T-helper 2 cell treated with Interferon-gamma antibody and Interleukin-4, amounts not matched to agents 100 ng/mL and 5 ng/mL, for 36 hours (primary cell): ENCODE data around the gene ACER2. TPM values are rescaled to one million over a fixed set of nuclear protein-coding genes. Genes with fewer than 3 reads are reported as not detected.

Experiments
- intact Hi-C: fragments of 100-400 bp; cut with micrococcal nuclease; formaldehyde crosslinking; loops from one replicate; pipeline ENCODE4 v1.15.1; 2023
- total RNA-seq: library from RNA; stranded (reverse); gene quantifications from 2 replicates; pipeline ENCODE4 v1.2.3, GENCODE V29; 2022

Gene ACER2
- total RNA-seq, 1 donor from 2014 or later: 2.5 TPM

DNA sequence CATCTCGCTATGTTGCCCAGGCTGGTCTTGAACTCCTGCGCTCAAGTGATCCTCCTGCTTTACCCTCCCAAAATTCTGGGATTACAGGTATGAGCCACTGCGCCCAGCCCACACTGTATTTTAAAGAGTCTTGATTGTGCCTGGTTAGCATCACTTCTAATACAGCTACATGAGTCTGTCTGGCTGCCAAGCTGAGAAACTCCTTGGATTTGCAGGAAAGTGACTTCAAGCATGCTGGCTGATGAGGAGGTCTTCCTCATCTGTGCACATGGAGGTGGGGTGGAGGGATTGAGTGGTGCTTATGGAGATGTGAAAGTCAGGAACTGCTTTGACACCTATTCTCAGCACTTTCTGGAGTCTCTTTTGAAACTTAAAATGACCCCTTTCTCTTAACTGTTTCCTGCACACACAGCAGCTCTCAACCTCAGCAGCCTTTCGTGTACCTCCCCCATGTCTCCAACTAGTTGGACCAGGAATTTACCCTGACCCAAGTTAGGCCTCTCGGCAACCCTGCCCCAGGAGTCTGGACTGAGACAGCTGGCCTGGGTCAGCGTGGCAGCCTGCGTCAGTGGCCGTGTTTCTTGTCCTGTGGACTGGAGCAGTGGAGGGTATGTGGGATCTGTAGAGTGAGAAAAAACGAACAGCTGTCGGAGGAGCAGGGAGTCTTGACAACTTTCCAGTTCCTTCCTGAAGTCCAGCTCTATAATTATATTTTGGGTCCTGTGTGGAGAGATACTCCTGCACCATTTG, 72.5 kb downstream of the ACER2 start:
- intact Hi-C loops: no loop called here

DNA sequence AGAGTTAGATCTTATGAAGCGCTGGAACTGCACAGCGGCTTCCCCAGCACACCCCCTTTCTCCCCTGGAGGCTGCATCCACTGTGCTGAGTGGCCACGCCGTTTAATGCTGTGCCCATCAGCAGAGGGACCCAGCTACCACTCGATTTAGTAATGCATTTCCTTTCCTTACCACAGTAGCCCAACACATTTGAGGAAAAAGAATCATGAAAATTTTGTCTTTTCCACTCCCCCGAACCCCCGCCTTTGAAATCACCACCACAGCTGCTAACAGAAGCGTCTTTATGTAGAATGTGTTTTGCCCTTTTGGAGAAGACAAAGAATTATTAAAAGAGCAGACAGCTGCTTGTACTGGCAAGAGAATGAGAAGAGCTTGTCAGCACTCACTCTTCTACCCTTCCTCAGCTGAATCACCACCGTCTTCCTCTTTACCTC, 73.2 kb downstream of the ACER2 start:
- intact Hi-C loops: no loop called here

DNA sequence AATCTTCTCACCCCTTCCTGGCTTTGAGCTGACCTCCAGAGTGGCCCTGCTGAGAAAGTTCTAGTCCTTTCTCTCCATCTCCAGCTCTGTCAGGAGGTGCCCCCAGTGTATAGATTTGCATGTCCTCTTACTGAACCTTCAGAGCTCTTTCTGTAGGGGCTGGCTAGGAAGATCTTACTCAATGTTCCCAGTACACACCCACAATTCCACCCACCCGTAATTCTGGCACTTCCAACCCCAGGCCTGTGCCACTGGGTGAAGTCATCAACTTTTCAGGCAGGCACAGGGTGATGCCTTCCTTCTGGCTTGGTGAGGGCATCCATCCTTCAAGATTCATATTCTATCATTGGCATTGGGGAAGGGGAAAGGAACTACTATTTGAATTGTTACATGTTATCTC, 75.9 kb downstream of the ACER2 start:
- intact Hi-C loops: no loop called here

DNA sequence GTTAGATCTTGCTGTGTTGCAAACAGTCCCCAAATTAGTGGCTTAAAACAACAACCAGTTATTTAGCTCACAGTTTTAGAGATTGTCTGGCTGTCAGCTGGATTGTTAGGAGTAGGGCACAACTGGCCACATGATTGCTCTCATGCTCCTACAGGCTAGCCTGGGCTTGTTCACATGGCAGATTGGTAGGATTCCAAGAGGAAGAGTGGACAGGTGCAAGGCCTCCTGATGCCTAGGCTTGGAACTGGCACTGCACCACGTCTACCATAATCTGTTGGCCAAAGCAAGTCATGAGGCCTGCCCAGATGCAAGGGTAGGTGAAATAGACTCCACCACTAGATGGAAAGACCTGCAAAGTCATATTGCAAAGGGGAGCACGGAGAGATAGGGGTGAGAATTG, 76.4 kb downstream of the ACER2 start:
- intact Hi-C loops: no loop called here

DNA sequence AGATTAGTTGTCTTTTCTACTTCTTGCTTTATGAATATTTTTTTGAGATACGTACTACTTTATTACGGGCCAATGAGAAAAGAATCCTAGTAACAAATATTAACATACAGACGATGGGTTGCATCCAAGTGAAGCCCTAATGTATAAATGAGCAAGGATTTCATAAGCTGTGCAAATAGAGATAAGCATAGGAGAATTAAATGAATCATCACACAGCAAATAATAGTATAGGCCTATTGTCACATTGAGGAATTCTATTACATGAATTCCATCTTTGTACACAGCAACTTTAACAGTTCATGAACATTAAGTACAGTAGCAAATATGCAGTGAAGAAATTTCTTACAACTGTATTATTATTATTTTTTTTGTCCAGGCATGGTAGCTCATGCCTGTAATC, 78.0 kb downstream of the ACER2 start:
- intact Hi-C loops: no loop called here

DNA sequence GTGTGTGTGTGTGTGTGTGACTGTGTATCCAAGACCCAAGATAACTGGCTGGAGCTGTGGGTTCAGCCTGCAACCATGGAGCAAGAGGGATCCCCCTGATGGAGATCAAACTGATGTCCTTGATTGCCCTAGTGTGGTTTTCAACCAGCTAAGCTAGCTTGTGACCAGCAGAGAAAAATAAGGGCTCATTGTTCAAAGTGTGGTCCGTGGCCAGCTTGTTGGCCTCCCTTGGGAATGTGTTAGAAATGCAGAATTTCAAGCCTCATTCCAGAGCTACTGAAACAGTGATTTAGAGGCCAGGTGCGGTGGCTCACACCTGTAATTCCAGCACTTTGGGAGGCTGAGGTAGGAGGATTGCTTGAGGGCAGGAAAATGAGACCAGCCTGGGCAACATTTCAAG, 79.9 kb downstream of the ACER2 start:
- intact Hi-C loops: no loop called here

DNA sequence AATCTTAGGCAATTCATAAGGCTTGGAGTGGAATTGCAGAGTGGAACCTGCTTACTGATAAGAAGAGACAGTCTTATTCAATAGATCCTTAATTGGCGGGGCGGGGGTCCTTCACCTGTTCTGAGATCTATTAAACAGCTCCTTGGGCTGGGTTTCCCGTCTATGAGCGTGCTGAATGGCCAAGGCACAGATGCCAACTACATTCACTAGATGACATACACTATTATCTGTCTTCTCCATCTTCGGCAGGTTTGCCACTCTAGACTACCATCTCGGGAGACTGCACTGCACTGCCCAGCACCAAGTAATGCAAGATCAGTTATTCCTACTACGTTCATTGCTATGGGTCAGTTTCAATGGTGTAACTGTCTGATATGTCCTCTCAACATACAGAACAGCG, 81.5 kb downstream of the ACER2 start:
- intact Hi-C loops: loop anchor here (5.0 kb wide), 1 partner anchor 437 kb away; no protein-coding TSS in a partner anchor

DNA sequence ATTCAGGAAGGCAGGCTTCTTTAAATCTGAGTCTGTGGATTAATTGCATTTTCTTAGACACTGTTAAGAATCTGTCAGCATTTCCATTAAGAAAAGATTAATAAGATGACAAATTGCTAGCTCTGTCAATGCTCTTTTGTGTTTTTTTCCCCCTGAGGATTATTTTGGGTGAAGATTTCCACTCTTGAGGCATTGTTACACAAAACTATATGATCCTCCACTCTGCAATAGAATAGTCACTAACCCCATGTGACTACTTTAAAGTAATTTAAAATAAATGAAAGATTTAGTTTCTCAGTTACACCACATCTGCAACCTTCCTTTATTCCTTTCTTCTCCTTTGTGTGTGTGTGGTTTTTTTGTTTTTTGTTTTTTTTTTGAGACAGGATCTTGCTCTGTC, 82.0 kb downstream of the ACER2 start:
- intact Hi-C loops: loop anchor here (5.0 kb wide), 1 partner anchor 436 kb away; no protein-coding TSS in a partner anchor

DNA sequence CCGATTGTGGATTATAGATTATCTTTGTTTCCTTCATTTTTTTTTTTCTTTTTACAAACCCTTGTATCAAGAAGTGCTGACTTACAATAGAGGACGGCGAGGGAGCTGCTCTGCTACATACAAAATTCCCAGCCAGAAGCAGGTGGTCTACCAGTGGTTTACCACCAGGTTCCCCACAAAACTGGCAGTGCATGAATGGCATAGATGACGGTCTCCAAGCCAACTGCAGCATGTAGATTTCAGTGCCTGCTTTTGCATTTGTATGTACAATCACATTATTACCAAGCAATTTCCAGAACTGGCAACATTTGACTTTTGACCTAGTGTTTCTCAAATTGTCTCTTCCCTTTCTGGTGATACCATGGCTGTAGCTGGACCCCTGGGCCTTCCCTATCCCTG, 84.0 kb downstream of the ACER2 start:
- intact Hi-C loops: loop anchor here (5.0 kb wide), 1 partner anchor 435 kb away; no protein-coding TSS in a partner anchor

DNA sequence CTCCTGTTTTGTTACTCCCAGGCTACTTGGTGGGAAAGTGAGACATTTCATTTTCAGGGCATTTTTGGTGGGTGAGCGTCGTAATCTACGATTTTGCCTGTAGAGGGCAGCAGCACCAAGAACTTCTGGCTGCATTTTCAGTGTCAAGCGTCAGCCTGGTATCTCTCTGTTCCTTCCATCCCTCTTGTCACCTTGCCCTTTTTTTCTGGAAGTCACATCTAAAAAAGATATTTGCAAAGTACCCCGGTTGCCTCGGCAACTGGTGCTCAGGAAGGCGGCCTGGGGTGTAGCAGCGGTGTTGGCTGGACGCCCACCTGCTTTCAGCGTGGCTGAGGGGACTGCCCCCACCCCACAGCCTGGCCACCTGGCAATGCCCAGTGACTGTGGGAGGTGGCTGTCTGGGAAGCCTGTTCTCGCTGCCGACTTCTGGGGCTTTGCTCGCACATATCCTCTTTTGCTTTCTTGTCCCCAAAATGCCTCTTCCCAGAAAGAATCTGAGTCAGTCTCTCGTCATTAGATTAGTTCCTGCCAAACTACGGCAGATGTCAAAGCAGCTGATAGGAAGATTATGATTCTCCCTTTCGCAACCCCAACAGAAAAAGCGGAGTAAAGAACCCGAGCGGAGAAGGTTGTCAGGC, 84.5 kb downstream of the ACER2 start:
- intact Hi-C loops: loop anchor here (5.0 kb wide), 1 partner anchor 434 kb away; no protein-coding TSS in a partner anchor

DNA sequence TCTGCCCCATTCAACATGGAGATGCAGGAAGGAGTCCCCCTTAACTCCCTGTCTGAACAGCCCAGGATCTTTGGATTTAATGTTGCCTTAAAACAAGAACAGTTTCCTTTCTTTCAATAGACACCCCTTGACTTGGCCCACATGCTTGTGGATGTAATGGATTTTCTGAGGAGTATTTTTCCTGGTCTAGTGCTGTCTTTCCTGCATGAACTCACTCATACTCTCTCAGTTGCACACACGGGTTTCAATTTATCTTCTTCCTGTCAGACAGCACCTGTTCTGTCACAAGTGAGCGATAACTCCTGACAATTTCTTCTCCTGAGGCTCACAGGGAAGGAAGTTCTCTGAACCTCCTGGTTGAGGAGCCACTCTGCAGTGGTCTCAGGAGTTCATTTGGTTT, 85.1 kb downstream of the ACER2 start:
- intact Hi-C loops: loop anchor here (5.0 kb wide), 1 partner anchor 433 kb away; no protein-coding TSS in a partner anchor

DNA sequence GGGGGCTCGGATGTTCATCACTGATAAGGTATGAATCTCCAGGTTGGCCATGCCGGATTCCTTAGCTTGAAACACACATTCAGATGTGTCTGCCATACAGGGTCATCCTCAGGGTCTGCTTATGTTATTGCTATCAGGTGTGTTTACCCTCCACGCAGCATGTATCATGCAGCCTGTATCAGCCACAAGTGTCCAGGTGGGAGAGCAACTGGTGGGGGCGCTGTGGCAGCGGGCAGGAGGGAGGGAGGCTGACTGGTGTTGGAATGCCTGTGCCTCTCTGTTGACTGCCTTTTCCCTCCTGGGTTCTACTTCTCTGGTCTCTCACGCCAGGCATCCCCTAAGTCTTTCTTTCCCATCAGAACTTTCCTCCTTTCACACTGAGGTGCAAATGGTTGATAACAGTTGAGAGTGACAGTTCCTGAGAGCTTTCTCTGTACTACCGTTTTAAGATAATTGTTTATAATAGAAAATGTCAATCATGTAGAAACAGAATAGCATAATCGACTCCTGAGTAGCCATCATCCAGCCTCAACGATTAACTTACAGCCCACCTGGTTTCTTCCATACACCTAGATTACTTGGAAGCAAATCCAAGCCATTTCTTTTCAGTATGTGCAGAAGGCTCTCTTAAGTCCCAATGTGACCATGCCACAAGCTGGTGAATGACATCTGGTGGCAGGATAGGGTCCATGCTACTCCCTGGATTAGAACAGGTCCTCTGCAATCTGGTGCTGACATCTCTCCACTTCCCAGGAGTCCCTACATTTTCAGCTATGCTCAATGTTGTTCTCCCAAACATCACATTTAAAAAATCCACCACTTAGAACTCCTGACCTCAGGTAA, 86.6 kb downstream of the ACER2 start:
- intact Hi-C loops: no loop called here

DNA sequence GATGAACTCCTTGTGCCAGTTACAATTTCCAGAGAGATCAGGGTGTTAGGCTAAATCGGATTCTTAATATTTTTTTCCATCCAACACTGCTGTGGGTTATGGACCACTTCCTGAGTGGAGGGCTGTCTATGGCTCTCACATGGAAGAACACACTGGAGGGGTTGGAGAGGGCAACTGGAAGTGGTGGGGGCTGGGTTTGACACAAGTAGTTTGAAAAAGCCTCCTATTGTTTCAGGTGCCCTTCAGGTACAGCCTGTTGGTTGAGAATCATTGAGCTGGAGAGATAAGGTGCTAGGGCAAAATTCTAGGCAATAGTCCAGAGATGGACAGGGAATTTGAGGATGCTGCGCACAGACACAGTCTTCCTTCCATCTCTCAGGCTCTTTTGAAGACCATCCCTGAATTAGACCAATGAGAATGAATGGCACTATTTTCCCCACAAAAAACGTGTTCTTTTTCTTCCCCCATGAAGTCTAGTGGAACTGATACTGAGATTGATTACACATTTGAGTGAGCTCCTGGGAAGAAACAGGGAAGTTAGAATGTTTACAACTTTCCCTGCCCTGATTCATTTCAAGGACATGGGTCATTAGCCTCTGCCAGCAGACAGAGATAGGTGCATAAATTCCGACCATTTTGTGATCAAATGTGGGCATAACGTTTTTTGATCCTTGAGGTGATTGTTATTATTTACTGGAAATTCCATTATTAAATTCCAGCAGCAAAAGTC, 87.7 kb downstream of the ACER2 start:
- intact Hi-C loops: no loop called here

DNA sequence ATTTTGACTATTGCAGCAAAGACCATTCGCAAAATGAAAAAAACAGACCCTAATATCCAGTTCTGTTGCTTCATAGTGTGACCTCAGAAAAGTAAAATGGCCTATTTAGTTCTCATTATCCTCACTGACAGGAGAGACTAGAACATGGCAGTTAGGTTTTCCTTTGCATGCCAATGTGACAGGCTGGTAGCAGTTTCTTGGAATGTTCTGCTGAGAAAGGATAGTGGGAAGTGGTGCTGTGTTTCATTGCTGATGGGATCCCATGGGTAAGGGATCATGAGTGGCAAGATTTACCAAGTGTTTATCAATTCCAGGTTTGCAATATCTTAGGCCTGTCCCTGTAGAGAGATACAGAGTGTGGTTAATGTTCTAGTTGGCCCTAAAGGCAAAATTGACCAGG, 88.5 kb downstream of the ACER2 start:
- intact Hi-C loops: no loop called here

DNA sequence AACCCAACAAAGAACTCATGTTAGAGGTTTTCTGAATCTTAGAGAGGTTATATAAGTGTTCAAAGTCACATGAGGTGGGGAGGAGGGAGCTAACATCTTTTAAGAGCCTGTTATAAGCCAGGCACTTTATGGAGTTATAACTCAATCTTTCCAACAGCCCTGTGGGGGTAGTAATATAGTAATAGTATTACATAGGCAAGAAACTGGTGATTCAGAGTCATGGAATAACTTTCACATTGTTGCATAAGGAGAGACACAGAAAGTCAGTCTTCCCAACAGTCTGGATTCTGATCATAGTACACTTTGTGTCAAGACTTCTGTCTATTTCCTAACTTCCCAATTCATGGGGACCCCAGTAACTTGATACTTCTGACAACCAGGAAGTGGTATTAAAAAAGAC, 89.2 kb downstream of the ACER2 start:
- intact Hi-C loops: no loop called here

Other genes with a start within 250 kb of the ACER2 start
- gene DENND4C, start 178.3 kb upstream of the ACER2 start, total RNA-seq: 37.6 and 40.1 TPM in 2 replicates
- 1,968 and 1,989 TPM in 2 replicates for gene RPS6, start 28.8 kb upstream of the ACER2 start, total RNA-seq